HUES6 (cell line): ENCODE results near the gene GRID1.

Source experiments
- H3K27ac ChIP-seq: 2 replicates; pipeline ENCODE4 v1.7.0; 2013; ENCODE audit warnings: low read depth, mild to moderate bottlenecking, low read length, inconsistent platforms
- H3K27me3 ChIP-seq: 2 replicates; pipeline ENCODE4 v1.6.1; 2013; ENCODE audit warnings: low read length; ENCODE audit not compliant: control insufficient read depth, insufficient read depth
- H3K36me3 ChIP-seq: 2 replicates; pipeline ENCODE4 v1.6.1; 2013; ENCODE audit warnings: low read length; ENCODE audit not compliant: control insufficient read depth, insufficient read depth
- H3K4me1 ChIP-seq: 2 replicates; pipeline ENCODE4 v1.6.1; 2013; ENCODE audit warnings: low read length; ENCODE audit not compliant: control insufficient read depth, insufficient read depth
- H3K4me3 ChIP-seq: 2 replicates; pipeline ENCODE4 v1.5.1; 2013; ENCODE audit warnings: low read depth, low read length
- H3K9ac ChIP-seq: one replicate; pipeline ENCODE4 v1.6.1; 2013; ENCODE audit warnings: mild to moderate bottlenecking, low read length
- H3K9me3 ChIP-seq: 2 replicates; pipeline ENCODE4 v1.6.1; 2013; ENCODE audit warnings: low read depth, low read length; ENCODE audit not compliant: control insufficient read depth, insufficient read depth

The GRID1 gene

DNA sequence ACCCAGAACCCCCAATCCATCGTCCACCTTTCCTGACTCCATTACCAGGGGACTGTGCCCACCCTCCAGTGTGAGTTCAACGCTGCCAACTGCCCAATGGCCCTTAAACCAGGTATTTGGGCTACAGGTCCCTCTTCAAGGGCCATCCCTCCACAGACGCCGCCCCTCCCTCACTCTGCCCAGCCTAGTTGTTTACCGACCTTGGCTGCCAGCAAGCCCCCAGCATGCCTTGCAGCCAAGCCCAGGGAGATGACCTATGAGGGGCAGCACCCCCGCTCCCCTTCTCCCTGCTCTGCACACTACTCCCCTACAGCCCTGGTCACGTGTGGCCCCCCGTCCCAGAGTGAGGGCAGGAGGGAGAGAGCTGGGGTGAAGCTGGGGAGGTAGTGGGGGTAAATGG, 147.3 kb downstream of the GRID1 start:
- Histone ChIP-seq H3K9me3 (no peaks in the 10 kb centered on the region), H3K4me1 (peaks cover 10% of the 10 kb centered on the region; the same call in 1 of the 2 replicates), H3K27ac (no peak overlapping the region), H3K4me3 (no peak overlapping the region), H3K27me3 (no peaks in the 10 kb centered on the region), H3K36me3 (no peaks in the 10 kb centered on the region), H3K9ac (no peak overlapping the region)

DNA sequence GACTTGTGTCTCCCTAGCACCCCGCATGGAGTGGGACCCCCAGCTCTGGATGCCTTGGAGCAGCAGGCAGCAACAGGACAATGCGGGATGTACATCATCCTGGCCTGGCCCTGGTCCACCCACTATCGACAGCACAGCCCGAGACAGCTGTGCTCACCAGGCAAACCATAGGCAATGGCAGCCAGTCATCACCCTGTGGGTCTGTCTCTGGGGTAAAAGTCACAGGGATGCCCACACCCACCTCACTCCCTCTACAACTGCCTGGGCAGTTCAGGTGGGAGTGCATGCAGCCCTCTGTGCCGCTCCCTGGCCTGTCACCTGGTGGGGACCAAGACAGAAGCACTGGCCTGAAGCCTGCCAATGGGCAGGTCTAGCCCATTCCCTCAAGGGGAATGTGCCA, 147.8 kb downstream of the GRID1 start:
- no peak overlapping the region for H3K9ac ChIP-seq
- no peaks in the 10 kb centered on the region for H3K27me3 ChIP-seq
- H3K4me1 ChIP-seq: peaks cover 10% of the 10 kb centered on the region; the same call in 1 of the 2 replicates
- no peak overlapping the region for H3K4me3 ChIP-seq
- no peaks in the 10 kb centered on the region for H3K36me3 ChIP-seq
- no peak overlapping the region for H3K27ac ChIP-seq
- no peaks in the 10 kb centered on the region for H3K9me3 ChIP-seq

DNA sequence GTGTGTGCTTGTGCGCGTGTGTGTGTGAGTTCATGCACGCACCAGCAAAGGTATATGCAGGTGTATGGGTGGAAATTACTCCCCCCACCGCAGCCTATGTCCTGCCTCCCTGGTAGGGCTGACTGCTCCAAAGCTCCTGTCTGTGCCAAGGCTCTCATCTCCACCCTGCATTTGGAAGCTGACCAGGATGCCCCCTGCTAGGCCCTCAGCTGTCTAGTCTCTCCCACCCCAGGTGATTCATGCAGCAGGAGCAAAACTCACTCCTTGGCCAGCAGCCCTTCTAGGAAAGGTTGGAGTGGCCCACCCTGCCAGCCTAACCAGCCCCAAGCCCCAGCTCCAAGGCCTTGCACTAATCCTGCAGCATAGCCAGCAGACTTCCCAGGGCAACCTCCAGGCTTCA, 148.4 kb downstream of the GRID1 start:
- no peak overlapping the region for H3K9ac ChIP-seq
- no peak overlapping the region for H3K4me3 ChIP-seq
- peaks cover 10% of the 10 kb centered on the region; the same call in 1 of the 2 replicates for H3K4me1 ChIP-seq
- no peaks in the 10 kb centered on the region for H3K9me3 ChIP-seq
- no peak overlapping the region for H3K27ac ChIP-seq
- H3K27me3 ChIP-seq: no peaks in the 10 kb centered on the region
- H3K36me3 ChIP-seq: no peaks in the 10 kb centered on the region

DNA sequence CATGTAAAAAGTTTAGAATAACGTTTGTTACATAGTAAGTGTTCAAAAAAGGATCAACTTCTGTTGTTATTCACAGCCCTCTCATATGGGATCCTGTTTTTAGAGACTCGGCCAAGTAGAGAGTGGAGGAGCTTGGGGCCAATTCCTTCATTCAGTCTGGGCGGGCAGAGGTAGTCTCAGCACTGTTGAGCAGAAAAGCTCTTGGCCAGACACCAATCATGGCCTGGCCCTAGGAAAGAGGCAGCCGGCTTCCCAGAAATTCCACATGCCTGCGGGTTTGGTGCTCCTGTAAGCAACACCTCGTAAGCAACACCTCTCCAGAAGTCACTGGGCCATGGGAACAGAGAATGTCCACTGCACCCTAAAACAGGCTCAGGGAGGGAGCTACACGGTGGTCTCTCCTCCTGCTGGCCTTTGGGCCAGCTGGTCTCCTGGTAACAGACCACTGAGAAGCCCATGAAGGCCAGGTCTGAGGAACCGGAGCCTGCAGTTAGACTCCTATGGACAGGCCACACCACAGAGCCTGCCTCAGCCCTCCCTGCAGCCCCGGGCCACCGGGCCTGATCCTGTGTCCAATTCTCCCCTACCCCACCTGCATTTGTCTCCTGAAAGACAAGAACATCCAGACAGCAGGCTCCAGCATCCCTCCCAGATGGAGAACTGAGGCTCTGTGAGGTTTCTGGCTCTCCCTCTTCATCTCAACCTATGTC, 149.1 kb downstream of the GRID1 start:
- Histone ChIP-seq H3K36me3 (no peaks in the 10 kb centered on the region), H3K4me1 (peaks cover 10% of the 10 kb centered on the region; the same call in 1 of the 2 replicates), H3K4me3 (no peak overlapping the region), H3K27ac (no peak overlapping the region), H3K9me3 (no peaks in the 10 kb centered on the region), H3K9ac (no peak overlapping the region), H3K27me3 (no peaks in the 10 kb centered on the region)

DNA sequence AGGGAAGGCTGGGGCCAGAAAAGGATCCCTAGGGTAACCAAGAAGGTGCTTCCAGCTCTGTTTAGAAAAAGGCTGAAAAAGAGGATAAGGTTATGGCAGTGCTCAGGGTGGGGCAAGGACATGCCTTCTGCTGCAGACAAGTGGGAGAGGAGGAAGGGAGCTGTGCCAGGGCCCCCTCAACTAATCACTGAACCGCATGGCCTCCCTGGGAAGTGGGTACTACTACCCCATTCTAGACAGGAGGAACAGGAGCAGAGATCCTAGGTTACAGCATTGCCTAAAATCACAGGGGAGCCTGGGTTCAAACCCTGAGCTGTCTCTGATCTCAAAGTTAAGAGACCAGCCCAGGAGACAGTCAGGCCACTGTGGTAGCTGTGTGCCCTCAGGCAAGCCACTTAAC, 149.7 kb downstream of the GRID1 start:
- no peaks in the 10 kb centered on the region for H3K27me3 ChIP-seq
- no peaks in the 10 kb centered on the region for H3K9me3 ChIP-seq
- H3K4me1 ChIP-seq: peaks cover 9% of the 10 kb centered on the region; the same call in 1 of the 2 replicates
- H3K4me3 ChIP-seq: no peak overlapping the region
- no peak overlapping the region for H3K27ac ChIP-seq
- no peak overlapping the region for H3K9ac ChIP-seq
- no peaks in the 10 kb centered on the region for H3K36me3 ChIP-seq

DNA sequence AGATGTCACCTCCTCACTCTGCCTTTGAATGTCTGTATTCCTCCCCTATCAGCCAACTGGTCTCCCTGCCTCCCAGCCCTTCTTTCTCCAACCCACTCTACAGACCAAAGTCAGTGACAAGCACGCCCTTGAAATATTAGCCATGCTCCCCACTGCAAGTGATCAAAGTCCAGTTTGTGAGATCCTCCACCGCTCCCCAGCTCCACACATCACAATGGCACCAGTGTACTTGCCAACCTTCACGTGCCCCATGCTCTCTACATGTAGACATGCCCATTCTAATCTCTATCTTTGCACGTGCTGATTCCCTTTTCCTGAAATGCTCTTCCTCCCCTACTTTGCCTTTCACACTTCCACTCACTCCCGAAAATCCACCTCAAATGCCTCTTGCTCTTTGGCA, 150.9 kb downstream of the GRID1 start:
- no peaks in the 10 kb centered on the region for H3K27me3 ChIP-seq

DNA sequence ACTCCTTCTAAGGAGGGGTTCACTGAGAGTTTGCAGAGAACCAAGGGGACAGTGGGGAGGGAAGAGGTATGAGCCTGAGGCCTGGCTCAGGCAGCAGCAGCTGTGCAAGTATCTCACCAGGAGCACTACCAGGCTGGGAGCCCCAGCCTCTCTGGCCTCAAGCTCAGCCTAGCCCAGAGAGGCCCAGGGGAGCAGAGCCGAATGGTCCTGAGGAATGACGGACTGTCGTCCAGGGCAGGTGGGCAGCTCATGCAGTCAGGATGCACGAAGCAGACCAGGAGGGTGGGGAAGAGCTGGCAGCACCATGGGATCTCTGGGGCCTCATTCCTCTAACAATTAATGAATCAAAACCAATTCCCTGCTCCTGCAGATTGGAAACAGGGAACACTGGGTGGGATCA, 151.5 kb downstream of the GRID1 start:
- Histone ChIP-seq H3K9ac (no peak overlapping the region), H3K4me1 (no peaks in the 10 kb centered on the region), H3K27ac (no peak overlapping the region), H3K36me3 (no peaks in the 10 kb centered on the region), H3K9me3 (no peaks in the 10 kb centered on the region), H3K4me3 (no peak overlapping the region), H3K27me3 (no peaks in the 10 kb centered on the region)

More for the DNA sequence above, 150.9 kb downstream of the GRID1 start:
- no peaks in the 10 kb centered on the region for H3K9me3 ChIP-seq
- no peak overlapping the region for H3K9ac ChIP-seq
- H3K4me1 ChIP-seq: no peaks in the 10 kb centered on the region
- H3K4me3 ChIP-seq: no peak overlapping the region
- H3K27ac ChIP-seq: no peak overlapping the region
- no peaks in the 10 kb centered on the region for H3K36me3 ChIP-seq

DNA sequence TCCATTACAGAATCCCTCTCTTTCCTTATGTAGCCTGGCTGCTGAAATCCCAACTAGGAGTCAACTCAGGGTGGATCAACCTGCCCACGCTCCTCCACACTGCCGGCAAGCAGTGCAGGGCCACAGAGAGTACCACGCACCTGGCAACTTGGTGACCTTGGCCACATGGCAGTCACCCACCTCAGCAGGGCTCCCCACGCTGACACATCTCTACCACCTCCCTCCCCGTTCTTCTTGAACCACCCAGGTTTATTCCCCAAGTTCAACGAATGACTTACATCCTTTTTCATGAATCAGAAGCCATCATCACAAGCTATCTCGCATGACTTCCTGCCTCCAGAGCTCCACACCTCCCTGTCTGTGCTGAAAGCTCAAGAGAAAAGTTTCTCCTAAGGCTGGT, 153.4 kb downstream of the GRID1 start:
- H3K27me3 ChIP-seq: no peaks in the 10 kb centered on the region
- no peaks in the 10 kb centered on the region for H3K9me3 ChIP-seq
- H3K4me1 ChIP-seq: no peaks in the 10 kb centered on the region
- H3K36me3 ChIP-seq: no peaks in the 10 kb centered on the region
- no peak overlapping the region for H3K27ac ChIP-seq
- H3K4me3 ChIP-seq: no peak overlapping the region
- no peak overlapping the region for H3K9ac ChIP-seq

DNA sequence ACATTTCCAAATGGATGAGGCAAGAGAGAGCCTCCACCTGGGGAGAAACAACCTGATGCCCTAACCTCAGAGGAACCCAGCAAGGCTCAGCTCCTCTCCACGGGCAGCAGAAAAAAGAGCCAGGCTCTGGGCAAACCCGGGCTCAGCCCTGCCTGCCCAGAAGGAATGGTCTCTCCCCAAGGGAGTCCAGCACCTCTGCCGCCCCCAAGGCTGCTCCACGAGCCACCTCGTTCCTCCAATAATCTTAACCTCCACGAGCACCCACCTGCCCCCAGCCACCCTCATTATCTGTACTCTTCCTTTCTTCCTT, 154.2 kb downstream of the GRID1 start:
- H3K9me3 ChIP-seq: no peaks in the 10 kb centered on the region
- no peaks in the 10 kb centered on the region for H3K36me3 ChIP-seq
- H3K4me3 ChIP-seq: no peak overlapping the region
- no peak overlapping the region for H3K9ac ChIP-seq
- no peak overlapping the region for H3K27ac ChIP-seq
- H3K4me1 ChIP-seq: no peaks in the 10 kb centered on the region
- no peaks in the 10 kb centered on the region for H3K27me3 ChIP-seq

DNA sequence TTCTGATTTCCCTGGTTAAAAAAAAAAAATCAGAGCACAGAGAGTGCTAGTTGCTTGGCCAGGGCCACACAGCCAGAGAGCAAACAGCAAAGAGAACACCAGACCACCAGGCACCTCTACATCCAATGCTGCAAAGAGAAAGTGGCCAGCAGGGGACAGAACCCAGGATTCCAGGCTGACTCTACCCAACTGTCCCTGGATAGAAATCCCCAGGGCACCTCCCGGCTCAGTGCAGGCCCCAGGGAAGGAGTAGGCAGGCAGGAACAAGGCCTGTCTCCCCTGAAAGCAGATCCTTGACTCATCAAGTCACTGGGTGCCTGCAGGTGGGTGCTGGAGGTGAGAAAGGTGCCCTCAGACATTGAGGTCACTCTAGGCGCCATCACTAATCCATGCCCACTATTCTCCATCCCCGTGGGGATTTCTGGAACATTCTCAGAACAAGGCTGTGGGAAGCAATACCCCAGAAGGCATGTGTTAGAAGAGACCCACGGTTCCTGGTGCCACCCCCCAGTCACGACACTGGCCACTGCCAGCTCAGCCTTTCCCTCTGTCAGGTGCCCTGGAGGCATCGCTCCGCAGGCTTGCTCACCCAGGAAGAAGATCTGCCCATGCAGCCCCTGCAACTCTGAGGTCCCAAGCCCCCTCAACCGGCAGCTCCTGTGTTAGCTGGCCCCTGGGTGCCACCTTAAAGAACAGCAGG, 154.8 kb downstream of the GRID1 start:
- Histone ChIP-seq H3K27me3 (no peaks in the 10 kb centered on the region), H3K9me3 (no peaks in the 10 kb centered on the region), H3K4me3 (no peak overlapping the region), H3K4me1 (no peaks in the 10 kb centered on the region), H3K27ac (no peak overlapping the region), H3K36me3 (no peaks in the 10 kb centered on the region), H3K9ac (no peak overlapping the region)

DNA sequence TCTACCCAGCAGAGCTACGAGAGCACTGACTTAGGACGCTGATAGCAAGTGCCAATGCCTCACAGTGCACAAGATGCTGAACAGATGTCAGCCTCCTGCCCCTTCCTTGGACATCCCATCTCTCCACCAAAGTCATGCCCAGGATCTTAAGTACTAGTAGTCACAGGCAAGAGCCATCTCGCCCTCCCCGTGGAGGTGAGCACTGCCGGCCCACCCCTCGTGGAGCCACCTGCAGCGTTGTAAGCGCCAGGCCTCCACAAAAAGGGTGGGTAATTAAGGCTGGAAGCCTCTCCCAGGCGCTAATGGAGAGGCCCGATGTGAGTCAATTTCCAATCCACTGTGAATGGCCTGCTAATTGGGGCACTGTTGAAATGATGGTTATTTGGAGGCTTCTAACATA, 156.2 kb downstream of the GRID1 start:
- no peak overlapping the region for H3K9ac ChIP-seq
- no peaks in the 10 kb centered on the region for H3K27me3 ChIP-seq
- H3K36me3 ChIP-seq: no peaks in the 10 kb centered on the region
- H3K4me1 ChIP-seq: no peaks in the 10 kb centered on the region
- H3K4me3 ChIP-seq: no peak overlapping the region
- H3K9me3 ChIP-seq: no peaks in the 10 kb centered on the region
- no peak overlapping the region for H3K27ac ChIP-seq
